Measurements from ENCODE around the gene KIF5B. TPM values are rescaled to one million over a fixed set of nuclear protein-coding genes. Genes with fewer than 3 reads are reported as not detected.
"Not testable (repeated sequence)": the region's sequence is repeated elsewhere in the genome, so short reads cannot be mapped to it uniquely, and the experiment has no call there.

KIF5B gene
- total and polyA plus RNA-seq, 2 of the 4 experiments (the other 2 are of a cell fraction) = 33.5 to 68.5 TPM

GRCh38 chr10:32067931-32068330 lies 11.7 kb upstream of the KIF5B start:
- H4K20me1 ChIP-seq (ENCODE audit: insufficient read depth, low read length); H3K79me1 ChIP-seq (ENCODE audit: low read depth in 1 of 2, low read length in 2 of 2); BruUV-seq (replicated peaks); H3K23ac ChIP-seq (ENCODE audit: low read depth, low read length); intact Hi-C loops (cut with micrococcal nuclease); H3K9me1 ChIP-seq (ENCODE audit: insufficient read depth, low read length); H2AK5ac ChIP-seq (ENCODE audit: low read depth, low read length); H3K14ac ChIP-seq (replicated peaks; ENCODE audit: low read depth, low read length); dilution Hi-C loops (cut with HindIII; ENCODE audit: low sequenced_read_pairs, unreplicated experiment); H2BK15ac ChIP-seq (ENCODE audit: low read depth, low read length); H3K56ac ChIP-seq (ENCODE audit: extremely low read depth, insufficient read depth, low read length); H4K91ac ChIP-seq (ENCODE audit: insufficient read depth, low read depth, low read length); ATAC-seq (ENCODE audit: low read depth); H3K4me3 ChIP-seq (ENCODE audit: insufficient read depth, low read depth, low read length); H2BK120ac ChIP-seq (ENCODE audit: low read depth, low read length); H3K4me2 ChIP-seq (ENCODE audit: low read depth, low read length); H2BK20ac ChIP-seq (ENCODE audit: low read depth, low read length); H3K18ac ChIP-seq (ENCODE audit: low read depth, low read length); H3K4ac ChIP-seq (ENCODE audit: low read depth, low read length); in situ Hi-C loops (cut with MboI; ENCODE audit: low sequenced_read_pairs); H3K27ac ChIP-seq (ENCODE audit: insufficient read depth, low read length); H2AFZ ChIP-seq (replicated peaks; ENCODE audit: low read length, poor library complexity); H4K8ac ChIP-seq (ENCODE audit: low read depth in 2 of 2, low read length in 2 of 2); H2AK9ac ChIP-seq (replicated peaks; ENCODE audit: low read depth, low read length, poor library complexity); H4K5ac ChIP-seq (ENCODE audit: low read depth, low read length); POLR2A ChIA-PET (ENCODE audit: unreplicated experiment); H3K36me3 ChIP-seq (ENCODE audit: control insufficient read depth, insufficient read depth, low read length); H3K9ac ChIP-seq (ENCODE audit: low read depth, low read length); H3K27me3 ChIP-seq (ENCODE audit: control insufficient read depth, insufficient read depth, low read length); CTCF ChIA-PET; H2BK5ac ChIP-seq (ENCODE audit: low read depth, low read length, poor library complexity, severe bottlenecking); H3K9me3 ChIP-seq (ENCODE audit: control insufficient read depth, insufficient read depth, low read length); H3K4me1 ChIP-seq (ENCODE audit: control insufficient read depth, insufficient read depth, low read length); DNase-seq: not testable (repeated sequence)
- 100% methylated on average over 1 of the region's 5 CpGs; no CpG with 5 or more reads in 1 of the 2 experiments for WGBS, 2 experiments (ENCODE audit: extremely low coverage in 2 of 2, insufficient read length in 1 of 2)
